ENCODE measurements around the gene GFRAL. TPM values are rescaled to one million over a fixed set of nuclear protein-coding genes. Genes with fewer than 3 reads are reported as not detected.
"Not testable (repeated sequence)": the region's sequence is repeated elsewhere in the genome, so short reads cannot be mapped to it uniquely, and the experiment has no call there.

The GFRAL gene
- not detected for total RNA-seq
- long read RNA-seq: 0 reads

DNA sequence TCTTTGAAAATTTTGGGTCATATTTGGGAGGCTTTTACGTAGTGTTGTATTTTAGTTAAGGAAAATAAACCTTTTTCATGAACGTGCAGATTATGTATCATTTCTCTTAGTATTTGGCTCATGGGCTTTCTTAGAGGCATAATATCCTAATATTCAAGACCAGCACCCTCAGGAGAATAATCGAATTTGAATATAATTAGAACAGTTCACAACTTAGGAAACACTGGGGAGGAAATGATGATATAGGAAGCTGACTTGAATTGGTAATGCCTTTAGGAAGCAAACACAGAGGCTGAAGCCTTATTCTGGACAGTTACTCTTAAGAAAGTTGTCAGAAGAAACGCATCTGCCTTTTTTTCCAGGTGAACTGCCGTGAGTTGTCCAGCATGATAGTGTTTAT lies at the start of gene GFRAL:
GFRAL (plus strand) TSS at position 301 of the 400 bp plus-strand sequence; CDS start at position 387, 86 bp downstream.
- ATAC-seq: no peak
- intact Hi-C loops (cut with DNase I): no loop called here
- no peak for DNase-seq (ENCODE audit: missing footprints)

GRCh38 chr6:55277646-55278045 lies 49.6 kb upstream of the GFRAL start:
- ATAC-seq: peak; percentile 49
- intact Hi-C loops (cut with DNase I): loop anchor here (2.0 to 10.0 kb wide), 3 partner anchors 157 to 1015 kb away; no protein-coding TSS in a partner anchor
- no peak for DNase-seq (ENCODE audit: missing footprints)

DNA sequence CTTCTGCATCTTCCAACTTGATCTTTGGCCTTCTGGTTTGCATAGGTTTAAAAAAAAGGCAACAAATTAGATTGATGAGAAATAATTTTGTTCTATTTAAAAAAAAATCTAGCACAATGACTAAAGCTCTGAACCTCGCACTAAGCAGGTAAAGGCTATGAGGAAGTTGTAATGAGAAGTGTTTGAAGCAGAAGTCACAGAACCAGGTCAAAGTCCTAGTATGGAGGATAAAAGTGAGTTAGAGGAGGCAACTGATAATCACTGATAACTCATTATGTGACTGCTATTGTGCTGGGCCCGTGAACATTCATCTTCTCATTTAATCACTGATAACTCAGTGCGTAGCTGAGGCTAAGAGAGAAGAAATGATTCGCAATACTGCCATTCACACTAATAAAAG lies 46.1 kb upstream of the GFRAL start:
- DNase-seq (ENCODE audit: missing footprints) (no peak), ATAC-seq (no peak)
- intact Hi-C loops (cut with DNase I): no loop called here

DNA sequence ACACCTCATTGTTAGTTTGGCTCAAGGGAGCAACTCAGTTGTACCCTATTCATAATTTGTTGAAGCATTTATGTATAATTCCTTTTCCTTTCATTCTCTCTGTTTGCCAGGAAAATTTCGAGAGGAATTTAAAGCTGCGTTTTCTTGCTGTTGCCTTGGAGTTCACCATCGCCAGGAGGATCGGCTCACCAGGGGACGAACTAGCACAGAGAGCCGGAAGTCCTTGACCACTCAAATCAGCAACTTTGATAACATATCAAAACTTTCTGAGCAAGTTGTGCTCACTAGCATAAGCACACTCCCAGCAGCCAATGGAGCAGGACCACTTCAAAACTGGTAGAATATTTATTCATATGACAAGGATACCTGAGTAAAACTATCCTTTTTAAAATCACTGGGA lies 45.2 kb upstream of the GFRAL start:
- intact Hi-C loops (cut with DNase I): no loop called here
- ATAC-seq (peak; percentile 42), DNase-seq (ENCODE audit: missing footprints) (no peak)

DNA sequence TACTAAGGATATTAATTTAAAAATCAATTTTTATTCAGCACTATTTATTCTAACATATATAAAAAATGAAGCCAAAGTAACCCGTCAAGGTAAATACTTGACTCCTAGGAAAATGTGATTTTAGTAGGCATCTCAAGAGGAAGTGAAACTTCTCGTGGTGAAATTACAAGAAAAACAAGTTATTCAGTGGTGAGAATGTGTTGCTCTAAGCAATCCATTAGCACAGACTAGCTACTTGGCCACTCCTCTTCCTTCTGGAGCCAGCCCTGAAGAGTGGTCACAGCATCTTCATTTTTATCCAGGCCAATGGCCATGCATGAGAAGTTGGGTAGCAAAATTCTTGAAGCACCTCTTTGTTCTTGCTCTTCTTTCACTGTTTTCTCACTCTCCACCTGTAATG lies 40.4 kb upstream of the GFRAL start:
- intact Hi-C loops (cut with DNase I): no loop called here
- DNase-seq (ENCODE audit: missing footprints): no peak
- ATAC-seq: no peak

GRCh38 chr6:55290736-55291135 lies 36.5 kb upstream of the GFRAL start:
- ATAC-seq (no peak), DNase-seq (ENCODE audit: missing footprints) (no peak)
- intact Hi-C loops (cut with DNase I): no loop called here

GRCh38 chr6:55293116-55293515 lies 34.2 kb upstream of the GFRAL start:
- ATAC-seq (no peak), DNase-seq (ENCODE audit: missing footprints) (no peak)
- intact Hi-C loops (cut with DNase I): no loop called here

DNA sequence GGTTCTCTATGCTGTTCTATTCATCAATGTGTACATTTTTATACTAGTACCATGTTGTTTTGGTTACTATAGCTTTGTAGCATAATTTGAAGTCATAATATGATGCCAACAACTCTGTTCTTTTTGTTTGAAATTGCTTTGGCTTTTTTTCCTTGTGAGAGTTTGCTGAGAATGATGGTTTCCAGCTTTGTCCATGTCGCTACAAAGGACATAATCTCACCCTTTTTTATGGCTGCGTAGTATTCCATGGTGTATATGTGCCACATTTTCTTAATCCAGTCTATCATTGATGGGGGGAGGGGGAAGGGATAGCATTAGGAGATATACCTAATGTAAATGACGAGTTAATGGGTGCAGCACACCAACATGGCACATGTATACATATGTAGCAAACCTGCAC lies 30.1 kb upstream of the GFRAL start:
- ATAC-seq; DNase-seq (ENCODE audit: missing footprints); intact Hi-C loops (cut with DNase I): not testable (repeated sequence)

GRCh38 chr6:55299286-55299985 lies 27.8 kb upstream of the GFRAL start:
- intact Hi-C loops (cut with DNase I): no loop called here
- no peak for ATAC-seq
- no peak for DNase-seq (ENCODE audit: missing footprints)

- DNase-seq (ENCODE audit: missing footprints) (no peak), ATAC-seq (no peak)
- intact Hi-C loops (cut with DNase I): no loop called here
Measured at GRCh38 chr6:55304747-55305146, 22.5 kb upstream of the GFRAL start.

DNA sequence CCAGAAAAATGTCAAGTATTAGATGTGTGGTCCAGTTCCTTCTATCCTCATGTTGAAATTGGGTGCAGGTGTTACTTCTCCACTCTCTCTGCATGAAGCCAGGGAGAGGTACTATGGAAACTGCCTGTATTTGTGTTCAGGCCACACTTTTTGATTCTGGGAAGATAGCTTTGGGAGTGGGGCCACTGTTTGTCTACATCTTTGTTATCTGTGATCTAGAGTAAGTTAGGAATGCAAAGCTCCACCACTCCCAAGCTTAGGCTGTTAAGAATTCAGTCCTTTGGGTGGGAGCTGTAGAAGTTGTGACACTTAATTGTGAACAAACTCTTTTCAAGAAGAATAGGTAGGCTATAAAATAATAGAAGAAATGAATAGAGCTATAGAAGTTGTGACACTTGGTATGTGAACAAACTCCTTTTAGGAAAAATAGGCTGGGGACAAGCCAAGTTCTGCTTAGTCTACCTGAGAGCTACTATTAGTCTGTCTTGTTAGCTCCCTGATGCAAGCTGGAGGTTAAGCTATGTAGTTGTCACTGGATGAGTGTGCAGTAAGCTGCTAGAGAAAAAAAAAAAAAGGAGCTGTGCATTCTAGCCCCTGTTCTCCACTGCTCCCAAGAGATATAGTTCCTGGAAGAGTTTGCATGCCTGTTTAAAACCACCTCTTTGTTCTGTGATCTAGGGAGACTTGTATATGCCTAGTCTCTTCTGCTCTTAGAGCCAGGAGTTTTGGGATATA lies 7.1 kb upstream of the GFRAL start:
- intact Hi-C loops (cut with DNase I): no loop called here
- ATAC-seq: no peak
- no peak for DNase-seq (ENCODE audit: missing footprints)

GRCh38 chr6:55320696-55321086 lies 6.6 kb upstream of the GFRAL start:
- intact Hi-C loops (cut with DNase I): no loop called here
- DNase-seq (ENCODE audit: missing footprints) (no peak), ATAC-seq (no peak)

- intact Hi-C loops (cut with DNase I): no loop called here
- ATAC-seq (no peak), DNase-seq (ENCODE audit: missing footprints) (no peak)
Measured at GRCh38 chr6:55377150-55377549, 49.9 kb downstream of the GFRAL start.

- DNase-seq (ENCODE audit: missing footprints): no peak
- intact Hi-C loops (cut with DNase I): no loop called here
- ATAC-seq: no peak
Measured at GRCh38 chr6:55379471-55379870, 52.2 kb downstream of the GFRAL start.

DNA sequence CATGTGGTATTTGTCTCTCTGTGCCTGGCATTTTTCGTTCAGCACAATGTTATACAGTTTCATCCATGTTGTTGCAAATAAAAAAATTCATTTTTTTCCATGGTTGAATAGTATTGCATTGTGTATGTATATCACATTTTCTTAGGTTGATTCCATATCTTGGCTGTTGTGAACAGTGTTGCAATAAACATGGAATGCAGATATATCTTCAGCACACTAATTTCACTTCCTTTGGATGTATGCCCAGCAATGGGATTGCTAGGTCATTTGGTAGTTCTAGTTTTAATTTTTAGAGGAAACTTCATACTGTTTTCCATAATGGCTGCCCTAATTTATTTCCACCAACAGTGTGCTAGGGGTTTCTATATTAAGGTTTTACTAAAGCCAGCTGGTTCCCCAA lies 52.6 kb downstream of the GFRAL start:
- intact Hi-C loops (cut with DNase I): no loop called here
- no peak for DNase-seq (ENCODE audit: missing footprints)
- no peak for ATAC-seq

- intact Hi-C loops (cut with DNase I): no loop called here
Measured at GRCh38 chr6:55388211-55388610, 60.9 kb downstream of the GFRAL start.

GRCh38 chr6:55395871-55396270 lies 68.6 kb downstream of the GFRAL start:
- ATAC-seq: no peak
- intact Hi-C loops (cut with DNase I): no loop called here
- no peak for DNase-seq (ENCODE audit: missing footprints)

More at GRCh38 chr6:55388211-55388610, 60.9 kb downstream of the GFRAL start:
- ATAC-seq (no peak), DNase-seq (ENCODE audit: missing footprints) (no peak)

- intact Hi-C loops (cut with DNase I): no loop called here
- ATAC-seq (no peak), DNase-seq (ENCODE audit: missing footprints) (no peak)
Measured at GRCh38 chr6:55397986-55398385, 70.7 kb downstream of the GFRAL start.

DNA sequence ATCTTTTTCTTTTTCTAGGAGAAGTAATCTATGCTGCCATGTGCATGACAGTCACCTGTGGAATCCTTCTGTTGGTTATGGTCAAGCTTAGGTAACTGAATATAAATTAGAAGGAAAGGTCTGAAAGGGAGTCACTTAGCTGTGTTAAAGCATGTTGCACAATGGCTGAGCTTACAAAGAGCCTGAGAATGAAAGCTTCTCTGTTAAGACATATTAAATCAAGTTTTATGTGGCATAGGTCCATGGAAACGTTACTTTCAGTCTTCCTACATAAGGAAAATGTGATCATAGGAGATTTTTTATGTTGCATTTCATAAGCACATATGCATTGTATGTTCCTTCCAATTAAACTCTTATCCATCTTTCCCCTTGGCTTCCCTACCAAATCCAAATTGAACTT lies 72.1 kb downstream of the GFRAL start:
- ATAC-seq: no peak
- no peak for DNase-seq (ENCODE audit: missing footprints)
- intact Hi-C loops (cut with DNase I): no loop called here

GRCh38 chr6:55405474-55406235 lies 78.4 kb downstream of the GFRAL start:
- peak; percentile 62 for ATAC-seq
- no peak for DNase-seq (ENCODE audit: missing footprints)
- intact Hi-C loops (cut with DNase I): no loop called here
